SKM-1 treated with dmso at 0.1 percent for 144 hours (cell line): ENCODE results near the gene DENND1A.
"Not testable (repeated sequence)": the region's sequence is repeated elsewhere in the genome, so short reads cannot be mapped to it uniquely, and the experiment has no call there.

ENCODE experiments used
- DNase-seq: peaks from one replicate; lab custom pipeline; 2025; ENCODE audit not compliant: unreplicated experiment; lab: John Stamatoyannopoulos, UW

DENND1A gene

DNA sequence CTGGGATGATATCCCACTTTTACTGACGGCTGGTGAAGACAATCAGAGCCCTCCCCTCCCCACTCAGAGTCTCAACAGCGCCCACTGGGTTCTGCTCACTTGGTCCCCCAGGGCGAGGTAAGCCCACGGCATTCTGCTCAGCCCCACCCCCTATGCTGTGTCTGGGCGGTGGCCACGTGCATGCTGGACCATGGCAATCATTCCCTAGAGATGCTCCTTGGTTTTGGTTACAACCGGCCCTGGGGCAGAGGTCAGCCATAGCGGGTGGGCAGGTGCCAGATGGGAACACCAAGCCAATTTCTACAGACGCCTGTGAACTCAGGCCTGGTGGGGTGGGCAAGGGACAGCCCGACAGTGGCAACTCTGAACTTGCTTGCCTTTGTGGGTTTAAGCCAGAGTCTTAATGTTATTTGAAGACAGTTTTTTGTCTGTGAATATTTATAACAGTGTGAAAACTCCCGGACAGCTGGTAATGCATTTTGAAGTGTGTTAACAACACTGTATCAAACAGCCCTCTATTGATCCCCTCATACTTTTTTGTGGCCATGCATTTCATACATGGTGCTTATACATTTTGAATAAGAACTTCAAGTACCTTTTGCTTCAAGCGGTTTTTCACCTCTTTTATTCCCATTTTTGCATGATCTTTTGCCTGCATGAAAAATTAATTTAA, 479.7 kb downstream of the DENND1A start:
- DNase-seq = no peak

DNA sequence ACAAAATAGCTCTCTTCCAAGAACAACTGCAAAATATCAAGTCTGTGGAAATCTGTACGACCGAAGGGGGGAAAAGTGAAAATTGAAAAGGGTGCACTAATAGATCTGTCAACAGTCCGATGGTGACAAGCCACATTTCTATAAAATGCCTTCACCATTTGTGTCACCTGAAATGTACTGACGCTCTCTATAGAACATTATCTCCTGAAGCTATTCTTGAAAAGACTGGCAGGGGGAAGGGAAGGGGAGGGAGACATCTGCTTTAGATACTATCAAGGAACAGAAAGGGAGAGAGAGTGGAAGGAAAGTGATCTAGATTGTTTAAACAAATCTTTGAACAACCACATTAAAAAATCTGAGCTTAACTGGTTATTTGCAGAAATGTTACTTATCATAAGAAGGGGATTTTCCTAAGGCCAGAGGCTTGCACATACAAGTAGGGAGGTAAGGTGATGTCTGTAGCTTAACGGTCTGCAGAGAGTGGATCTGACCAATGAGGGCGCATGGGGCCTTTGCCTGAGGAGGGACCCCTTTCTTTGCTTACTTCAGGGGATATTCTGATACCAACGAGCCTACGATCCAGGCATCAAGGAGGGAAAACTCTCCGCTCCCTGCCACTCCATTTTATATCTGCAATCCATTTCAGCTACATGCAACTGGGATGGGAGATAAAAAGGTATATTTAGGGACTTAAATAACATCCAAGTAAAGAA, 481.8 kb downstream of the DENND1A start:
- no peak for DNase-seq

DNA sequence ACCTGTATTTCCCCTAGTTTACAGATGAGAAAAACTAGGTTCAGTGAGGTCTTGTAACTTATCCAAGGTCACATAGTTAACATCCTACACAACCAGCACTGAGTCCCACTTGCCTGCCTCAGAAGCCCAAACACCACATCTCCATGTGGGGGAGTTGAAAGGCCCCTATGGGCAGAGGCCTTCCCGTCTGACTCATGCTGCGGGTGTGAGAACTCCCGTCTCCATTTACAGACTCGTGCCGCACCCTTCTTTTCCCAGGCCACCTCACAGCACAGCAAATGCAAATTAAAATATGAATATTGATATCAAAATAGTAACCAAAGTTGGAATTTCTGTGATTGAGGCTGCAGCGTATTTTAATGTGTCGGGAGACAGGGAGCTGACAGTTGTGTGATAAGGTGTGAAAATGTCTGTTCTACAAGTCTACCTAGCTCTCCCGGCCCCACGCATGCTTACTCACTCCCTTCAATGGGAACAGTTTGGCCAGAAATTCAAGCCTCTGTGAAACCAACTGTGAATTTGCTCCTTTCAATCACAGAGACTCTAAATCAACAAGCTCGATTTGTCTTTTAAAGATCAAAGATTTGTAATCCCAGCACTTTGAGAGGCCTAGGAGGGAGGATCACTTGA, 483.8 kb downstream of the DENND1A start:
- no peak for DNase-seq

DNA sequence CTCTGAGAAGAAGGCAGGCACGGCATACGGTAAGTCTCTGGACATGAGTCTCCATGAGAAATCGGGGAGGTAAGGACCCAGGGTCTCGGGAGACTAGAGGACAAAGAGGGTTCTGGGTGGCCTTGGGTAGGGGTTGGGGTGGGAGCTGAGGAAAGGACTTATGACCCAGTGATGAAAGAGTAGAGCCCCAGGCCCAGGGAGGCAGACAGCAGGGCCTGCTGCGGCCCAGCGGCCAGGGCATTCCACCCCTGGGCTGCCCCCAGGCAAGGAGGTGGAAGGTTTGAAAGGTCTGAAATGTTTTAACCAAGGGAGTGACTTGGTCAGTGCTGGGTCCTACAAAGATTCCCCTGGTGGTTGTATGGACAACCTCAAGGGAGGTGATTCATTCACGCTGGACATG, 484.8 kb downstream of the DENND1A start:
- no peak for DNase-seq

DNA sequence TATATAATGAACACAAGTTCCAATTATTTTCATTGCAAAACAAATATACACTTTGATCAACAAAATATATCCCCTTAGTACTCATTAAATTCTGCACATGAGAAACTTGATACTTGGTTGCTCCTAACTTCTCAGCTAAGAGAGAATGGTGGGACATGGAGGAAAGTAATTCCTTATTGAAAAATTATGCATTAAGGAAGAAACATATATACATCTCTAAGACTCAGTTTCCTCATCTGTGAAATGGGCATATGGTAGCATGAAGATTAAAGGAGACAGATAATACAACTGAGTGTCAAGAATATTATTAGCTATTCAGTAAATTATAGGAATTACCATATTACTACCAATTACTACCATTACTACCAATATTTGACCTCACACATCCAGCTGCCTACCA, 488.2 kb downstream of the DENND1A start:
- DNase-seq = no peak

DNA sequence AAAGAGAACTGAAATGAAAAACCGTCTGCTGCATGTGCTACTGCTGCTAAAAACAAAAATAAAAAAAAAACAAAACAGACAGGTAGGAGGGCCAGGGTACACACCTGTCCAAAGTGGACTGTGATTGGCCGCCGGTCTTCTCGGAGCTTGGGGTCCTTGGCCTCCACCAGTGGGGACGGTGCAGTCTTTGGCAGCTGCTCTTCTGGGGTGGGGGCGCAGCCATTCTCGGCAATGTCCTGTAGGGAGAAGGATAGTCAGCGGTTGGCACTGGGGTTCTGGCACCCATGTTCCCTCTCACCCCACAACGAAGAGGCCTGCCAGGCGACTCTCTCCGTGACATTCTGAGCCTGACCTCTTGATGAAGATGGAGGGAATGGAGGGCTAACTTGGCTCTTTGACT, 489.7 kb downstream of the DENND1A start:
- no peak for DNase-seq

DNA sequence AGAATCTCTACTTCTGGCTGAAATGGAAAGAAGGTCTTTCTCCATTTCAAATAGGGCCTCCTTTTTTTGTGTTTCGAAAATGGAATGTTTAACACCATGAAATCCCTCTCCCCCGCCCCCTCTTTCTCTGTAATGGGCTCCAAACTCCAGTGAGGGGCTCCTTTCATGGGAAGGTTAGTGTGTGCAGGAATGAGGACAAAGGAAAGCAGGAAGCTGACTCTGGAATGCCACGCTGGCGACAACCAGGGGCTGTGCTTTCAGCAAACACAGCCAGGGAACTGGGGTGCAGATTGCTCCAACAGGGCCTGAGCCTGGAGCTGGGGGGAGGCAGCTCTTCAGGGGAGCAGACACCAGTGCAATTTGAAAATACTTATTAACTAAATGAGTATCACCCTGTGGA, 491.1 kb downstream of the DENND1A start:
- no peak for DNase-seq

DNA sequence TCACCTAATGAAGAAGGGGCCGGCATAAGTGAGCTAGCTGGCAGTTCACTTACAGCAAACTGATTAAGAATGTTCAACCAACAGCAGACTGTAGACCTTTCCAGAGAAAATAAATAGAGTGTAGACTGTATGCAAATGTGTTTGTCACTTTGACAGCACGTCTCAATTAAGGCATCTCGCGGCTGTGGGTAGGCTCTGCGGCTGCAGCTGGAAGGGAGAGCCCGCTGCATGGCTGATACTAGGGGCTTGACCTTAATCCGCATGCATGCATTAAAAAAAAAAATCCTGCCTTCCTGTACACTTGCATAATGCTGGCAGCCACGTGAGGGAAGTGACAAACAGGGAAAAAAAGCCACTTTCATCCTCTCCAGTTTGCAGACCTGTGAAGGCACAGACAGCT, 491.6 kb downstream of the DENND1A start:
- DNase-seq = no peak

DNA sequence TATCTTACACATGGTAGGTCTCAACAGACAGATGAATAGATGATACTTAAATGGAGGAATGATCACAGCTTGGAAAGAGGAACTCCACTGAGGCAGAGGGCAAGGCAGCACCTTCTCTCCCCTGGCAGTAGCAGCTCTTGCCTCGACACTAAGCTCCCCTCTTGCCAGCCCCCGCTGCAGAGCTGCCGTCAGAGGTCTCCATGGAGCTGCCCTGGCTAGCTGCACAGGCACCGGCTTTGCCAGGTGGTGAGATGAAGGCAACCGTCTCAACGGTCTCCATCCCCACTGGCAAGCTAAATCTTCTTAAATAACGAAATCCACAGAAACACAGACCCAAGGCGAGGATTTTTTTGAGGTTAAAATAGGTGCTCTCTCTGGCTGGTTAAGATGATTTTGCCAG, 492.7 kb downstream of the DENND1A start:
- no peak for DNase-seq

DNA sequence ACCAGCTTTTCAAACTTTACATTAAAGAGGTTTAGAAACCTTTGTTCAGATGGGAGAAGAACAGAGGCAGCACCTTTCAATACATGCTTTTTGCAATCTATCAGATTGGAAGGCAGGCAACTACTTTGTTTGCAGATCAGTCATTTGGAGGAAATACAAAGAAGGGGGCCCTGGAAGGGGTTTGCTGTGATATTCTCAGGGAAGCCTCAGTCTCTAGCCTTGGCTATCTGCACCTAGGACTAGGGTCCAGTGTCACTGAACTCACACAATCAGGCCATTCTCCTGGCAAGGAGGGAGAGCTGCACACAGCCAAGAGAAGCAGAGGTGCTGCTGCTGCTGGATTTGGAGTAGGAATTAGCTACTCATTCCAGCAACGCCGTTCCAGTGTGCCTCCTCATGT, 494.5 kb downstream of the DENND1A start:
- DNase-seq = no peak

DNA sequence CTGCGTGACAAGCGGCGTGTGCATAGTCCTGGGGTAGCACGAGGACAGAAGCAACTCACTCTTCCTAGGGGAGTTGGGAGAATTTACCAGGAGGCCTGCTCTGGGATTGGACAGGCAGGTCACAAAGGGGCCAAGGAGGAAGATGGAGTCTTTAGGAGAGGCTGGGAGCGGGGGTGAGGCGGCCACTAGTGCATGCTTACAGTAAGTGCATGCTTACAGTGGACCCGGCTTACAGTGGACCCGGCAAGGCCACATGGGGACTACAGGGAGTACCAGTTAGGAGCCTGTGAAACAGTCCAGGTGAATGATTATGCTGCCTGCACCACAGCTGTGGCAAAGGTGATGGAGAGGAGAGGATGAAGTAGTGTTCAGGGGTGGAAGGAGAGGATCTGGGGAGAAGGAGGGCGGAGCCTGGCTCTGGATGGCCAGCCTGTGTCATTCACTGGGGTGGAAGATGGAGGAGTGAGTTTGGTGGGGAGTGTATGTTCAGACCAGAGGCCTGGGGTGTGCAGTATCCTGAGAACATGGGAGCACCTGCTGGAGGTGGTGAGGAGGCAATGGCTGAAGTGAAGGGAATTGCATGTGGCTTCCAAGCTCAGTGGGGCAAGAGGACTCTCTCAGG, 495.2 kb downstream of the DENND1A start:
- no peak for DNase-seq

DNA sequence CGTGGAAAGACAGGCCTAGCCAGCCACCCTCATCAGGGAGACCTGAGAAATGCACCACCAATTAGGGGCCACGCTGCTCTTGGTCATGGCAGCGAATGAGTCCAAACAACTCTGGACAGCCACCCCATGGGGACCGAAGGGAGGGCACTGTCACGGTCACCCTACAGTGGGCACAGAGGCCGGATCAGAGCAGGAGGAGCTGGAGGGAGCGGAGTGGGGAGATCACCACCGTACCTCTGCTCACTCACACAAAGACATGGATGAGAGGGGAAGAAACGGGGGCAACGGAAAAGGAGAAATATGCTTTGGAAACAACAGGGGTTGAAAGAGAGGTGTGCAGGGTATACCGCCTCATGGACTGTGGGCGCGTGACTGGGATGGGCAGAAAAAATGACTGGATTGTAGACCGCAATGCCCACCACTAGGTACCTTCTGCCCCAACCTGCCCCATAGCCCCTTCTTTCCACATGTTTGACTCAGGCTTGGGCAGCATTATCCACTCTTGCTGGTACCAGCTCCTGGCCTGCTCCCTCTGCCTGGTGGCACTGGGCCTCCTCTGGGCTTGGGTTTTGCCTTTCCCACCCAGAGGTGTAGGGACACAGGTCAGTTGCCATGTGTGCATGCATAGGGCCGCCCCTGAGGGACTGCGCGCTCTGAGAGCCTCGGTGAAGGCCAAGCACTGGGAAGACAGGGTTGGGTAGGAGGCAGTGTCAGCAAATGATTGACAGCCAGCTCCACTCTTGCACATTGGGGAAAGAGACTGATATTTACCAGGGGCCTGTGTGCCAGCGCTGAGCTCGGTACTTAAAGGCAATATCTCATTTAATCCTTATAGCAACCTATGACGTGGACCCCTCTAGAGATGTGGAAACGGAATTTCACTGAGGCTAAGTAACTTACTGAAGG, 497.3 kb downstream of the DENND1A start:
- DNase-seq = no peak

DNA sequence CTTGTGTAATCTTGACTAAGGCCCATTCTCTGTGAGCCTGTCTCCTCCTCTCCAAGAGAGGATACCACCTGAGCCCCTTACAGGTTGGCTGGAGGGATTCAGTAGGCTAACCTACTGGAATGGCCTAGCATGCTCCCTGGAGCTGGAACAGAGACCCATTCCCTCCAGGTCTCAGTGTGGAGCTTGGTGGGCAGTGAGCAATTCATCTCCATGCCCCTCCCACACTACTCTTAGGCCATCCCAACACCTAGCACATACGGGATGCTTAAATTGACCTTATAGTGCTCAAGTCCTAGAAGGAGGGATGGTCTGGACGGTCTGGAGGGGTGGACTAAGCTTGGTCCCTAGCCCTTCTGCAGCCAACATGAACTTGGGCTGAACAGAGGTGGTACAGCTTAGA, 498.3 kb downstream of the DENND1A start:
- no peak for DNase-seq

DNA sequence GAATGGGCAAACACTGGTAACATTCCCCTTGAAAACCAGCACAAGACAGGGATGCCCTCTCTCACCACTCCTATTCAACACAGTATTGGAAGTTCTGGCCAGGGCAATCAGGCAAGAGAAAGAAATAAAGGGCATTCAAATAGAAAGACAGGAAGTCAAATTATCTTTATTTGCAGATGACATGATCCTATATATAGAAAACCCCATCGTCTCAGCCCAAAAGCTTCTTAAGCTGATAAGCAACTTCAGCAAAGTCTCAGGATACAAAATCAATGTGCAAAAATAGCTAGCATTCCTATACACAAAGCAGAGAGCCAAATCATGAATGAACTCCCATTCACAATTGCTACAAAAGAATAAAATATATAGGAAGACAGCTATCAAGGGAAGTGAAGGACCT, 501.5 kb downstream of the DENND1A start:
- DNase-seq = not testable (repeated sequence)

DNA sequence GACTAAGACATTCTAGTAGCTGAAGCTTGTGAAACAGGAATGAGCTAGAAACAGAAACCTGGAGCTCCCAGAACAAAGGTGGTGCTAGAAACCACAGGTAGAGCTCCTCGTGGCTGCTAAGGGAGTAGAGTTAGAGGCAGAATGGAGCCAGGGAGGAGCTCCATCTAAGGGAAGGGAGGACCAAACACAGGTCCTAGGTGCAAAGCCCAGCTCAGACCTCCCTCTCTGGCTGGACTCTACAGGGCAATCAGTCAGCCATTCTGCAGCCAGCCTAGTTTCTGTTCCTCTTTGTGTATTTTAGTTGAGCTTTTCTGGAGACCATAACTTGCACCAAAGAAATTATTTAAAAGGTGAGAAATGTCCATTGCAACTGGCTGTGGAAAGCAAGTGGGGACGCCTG, 503.5 kb downstream of the DENND1A start:
- peak; percentile 38 for DNase-seq

DNA sequence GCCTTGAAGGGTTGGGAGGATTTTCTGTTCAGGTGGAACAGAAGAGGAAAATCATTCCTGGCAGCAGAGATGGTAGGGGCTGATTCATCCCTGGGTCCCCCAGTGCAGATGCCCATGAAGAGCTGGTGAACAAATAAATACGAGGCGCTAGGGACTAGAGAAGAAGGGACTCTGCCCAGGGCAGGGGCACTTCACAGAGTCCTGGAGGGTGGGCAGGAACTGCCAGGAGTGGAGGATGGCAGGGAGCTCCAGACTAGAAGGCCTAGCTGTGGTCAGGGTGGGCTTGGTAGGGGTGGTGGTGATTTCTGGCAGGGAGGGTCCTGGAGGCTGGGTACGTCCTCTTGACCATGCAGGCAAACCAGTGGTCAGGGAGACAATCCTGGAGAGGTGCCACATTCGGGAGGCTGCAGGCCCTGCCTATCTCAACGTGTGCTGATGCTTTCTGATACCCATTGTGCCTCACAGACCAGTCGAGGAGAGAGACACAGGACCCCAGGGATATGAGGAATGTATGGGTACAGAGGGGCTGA, 504.0 kb downstream of the DENND1A start:
- no peak for DNase-seq

DNA sequence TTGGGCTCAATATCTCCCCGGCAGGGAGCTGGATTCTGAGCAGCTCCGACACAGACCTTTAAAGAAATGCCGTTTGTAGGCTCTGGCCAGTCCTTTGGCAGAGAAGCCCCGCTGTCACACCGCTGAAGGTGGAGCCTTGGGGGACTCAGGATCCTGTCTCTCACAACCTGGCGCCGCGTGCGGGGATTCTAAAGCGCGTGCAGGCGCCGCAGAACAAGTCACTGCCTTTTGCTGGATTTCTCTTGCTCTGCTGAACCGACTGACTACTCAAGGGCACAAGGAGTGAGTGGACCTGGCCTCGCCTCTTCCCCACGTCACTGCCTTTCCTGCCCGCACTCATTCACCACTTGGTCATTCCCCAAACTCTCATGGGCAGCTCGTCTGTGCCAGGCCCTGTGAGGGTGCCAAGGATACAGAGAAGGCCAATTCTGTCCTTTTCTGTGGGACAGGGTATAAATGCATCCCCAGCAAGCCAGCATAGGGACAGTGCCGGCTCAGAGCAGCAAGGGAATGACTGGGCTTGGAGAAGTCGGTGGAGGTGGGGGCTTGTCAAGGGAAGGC, 504.6 kb downstream of the DENND1A start:
- DNase-seq = no peak

DNA sequence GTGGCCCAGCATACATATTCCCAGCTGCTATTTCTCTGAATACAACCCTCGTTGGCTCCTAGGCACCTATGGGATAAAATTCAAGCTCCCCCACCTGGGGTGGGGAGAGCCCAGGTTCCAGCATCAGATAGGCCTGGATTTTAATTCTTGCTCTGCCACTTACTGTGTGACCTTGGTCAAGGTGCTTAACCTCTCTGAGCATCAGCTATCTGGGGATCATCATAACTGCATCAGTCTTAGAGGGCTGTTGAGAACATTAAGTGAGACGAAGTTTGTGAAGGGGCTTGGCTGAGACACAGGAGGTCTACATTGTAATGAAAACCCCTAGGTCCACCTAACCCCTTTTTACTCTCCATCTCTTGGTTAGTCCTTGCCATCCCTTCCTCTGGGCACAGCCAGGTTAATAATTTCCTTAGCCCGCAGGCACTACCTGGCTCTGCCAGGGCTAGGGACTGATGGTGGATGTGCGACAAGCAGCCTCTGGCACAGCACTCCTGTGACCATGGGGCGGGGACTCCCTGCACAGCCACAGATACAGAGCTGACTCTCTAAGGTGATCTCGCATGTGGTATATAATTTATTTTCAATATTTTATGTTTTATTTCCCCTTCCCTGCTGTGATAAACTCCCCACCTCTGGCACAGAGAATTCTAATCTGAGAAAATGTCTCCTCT, 505.2 kb downstream of the DENND1A start:
- DNase-seq = no peak

DNA sequence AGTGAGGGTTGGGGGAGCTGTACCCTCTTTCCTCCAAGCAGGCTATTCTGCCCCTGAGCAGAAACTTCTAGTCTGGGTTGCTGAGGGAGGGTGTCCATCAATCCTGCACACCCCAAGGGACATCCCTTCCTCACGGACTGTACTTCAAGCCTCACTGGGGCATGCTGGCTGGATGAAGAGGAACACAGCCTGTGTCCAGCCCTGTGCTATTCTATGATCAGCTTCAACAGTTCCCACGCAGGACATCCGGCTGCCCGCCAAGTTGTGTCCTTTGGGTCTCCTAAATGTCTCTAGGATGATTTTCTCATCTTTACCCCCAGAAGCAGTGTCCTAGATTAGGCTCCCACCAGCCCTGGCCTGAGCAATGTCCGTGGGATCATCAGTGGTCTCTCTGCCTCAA, 505.8 kb downstream of the DENND1A start:
- no peak for DNase-seq

DNA sequence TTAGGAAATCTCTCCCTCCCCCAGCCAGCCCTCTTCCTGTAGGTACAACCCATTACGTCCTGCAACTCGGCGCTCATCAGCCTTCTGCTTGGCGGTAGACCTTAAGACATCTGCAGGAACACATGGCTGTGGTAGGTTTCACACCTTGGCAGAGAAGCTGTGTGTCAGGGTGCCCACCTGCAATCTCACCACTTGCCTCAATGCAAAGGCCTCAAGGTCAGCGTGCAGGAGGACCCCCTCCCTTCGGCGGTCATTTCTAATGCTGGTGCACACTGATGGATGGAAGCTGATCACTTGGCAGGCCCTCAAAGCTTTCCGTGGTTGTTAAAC, 506.6 kb downstream of the DENND1A start:
- DNase-seq = no peak
